ENCODE results near the gene PSMD12.

DNA sequence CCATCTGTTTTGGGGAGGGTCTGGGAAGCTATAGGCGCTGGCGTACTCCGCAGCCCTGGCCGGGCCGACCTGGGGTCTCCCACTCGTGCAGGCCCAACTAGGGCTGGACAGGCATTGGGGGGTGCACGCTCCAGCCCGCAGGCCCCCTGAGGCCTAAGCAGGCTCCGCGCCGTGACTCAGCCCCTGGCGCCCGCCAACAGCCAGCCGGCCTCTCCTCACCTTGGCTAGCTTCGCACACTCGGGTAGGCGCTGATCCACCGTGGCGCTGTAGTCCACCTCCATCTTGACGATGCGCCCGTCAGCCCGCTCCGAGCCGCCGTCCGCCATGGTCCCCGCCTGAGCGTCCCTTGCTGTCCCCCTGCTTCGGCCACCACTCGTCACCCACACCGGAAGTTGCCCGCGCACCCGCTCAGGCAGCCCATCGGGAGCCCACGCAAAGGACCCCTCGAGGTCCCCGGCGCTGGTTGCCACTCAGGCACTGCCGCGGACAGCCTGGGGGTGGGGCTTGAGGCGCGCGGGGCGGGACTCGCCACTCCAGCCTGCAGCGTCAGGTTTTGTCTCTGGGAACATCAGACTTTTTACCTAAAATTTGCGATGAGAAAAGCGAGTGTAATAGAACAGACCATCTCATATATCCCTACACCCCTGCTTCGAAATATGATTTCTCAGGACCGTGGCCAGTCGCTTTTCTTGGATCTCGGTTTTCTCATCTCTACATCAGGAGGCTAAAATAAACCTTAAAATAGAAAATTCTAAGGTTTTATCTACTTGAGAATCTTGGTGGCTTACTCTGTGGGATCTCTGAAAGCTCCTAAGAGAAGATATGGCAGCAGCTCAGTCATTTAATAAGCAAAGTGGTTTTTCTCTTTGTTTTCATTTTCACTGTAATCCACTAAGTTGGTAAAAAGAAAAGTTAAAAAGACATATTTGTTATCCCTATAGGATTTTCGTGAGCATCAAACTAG is at the start of gene PSMD12:
- TF ChIP-seq FOXP2 (optimal IDR thresholded peaks at IDR 0.05; ENCODE audit: control extremely low read depth, extremely low read length, insufficient read depth) (no peak), EZH2 (IDR thresholded peaks at IDR 0.05) (no peak)

Measured in SK-N-MC (cell line).